Heart right ventricle (tissue), 16 donors: Measurements from ENCODE around the gene SUV39H1. TPM values are rescaled to one million over a fixed set of nuclear protein-coding genes. Genes with fewer than 3 reads are reported as not detected.

Experiments used
- ATAC-seq, 8 donors: fragments of 200-7000 bp; cut with Tn5 transposase; one replicate each; pipeline ENCODE4 v1.9.1; 2020; ENCODE audit warnings: mild to moderate bottlenecking in 8 of 8, moderate library complexity in 8 of 8, moderate number of reproducible peaks in 1 of 8
- DNase-seq, 2 donors: peaks; one replicate each; pipeline ENCODE4 v3.0.0-alpha.2; 2020
- H3K27ac ChIP-seq, 10 donors: fragments of 200-600 bp; sonication (generic) in 2 of 10; one replicate each; pipeline versions ENCODE4 v1.5.0 to v1.8.0; 2020 to 2022; ENCODE audit warnings: mild to moderate bottlenecking in 3 of 10
- H3K27me3 ChIP-seq, 7 donors: fragments of 200-600 bp; one replicate each; pipeline ENCODE4 v1.8.0; 2021 to 2022; ENCODE audit warnings: mild to moderate bottlenecking in 2 of 7
- H3K36me3 ChIP-seq, 9 donors: fragments of 200-600 bp; sonication (generic) in 1 of 9; one replicate each; pipeline versions ENCODE4 v1.5.0 to v1.8.0; 2020 to 2022; ENCODE audit warnings: mild to moderate bottlenecking in 2 of 9
- H3K4me1 ChIP-seq, 9 donors: fragments of 200-600 bp; sonication (generic) in 1 of 9; one replicate each; pipeline versions ENCODE4 v1.5.0 to v1.8.0; 2020 to 2022; ENCODE audit warnings: mild to moderate bottlenecking in 4 of 9
- H3K4me3 ChIP-seq, 10 donors: fragments of 200-600 bp; sonication (generic) in 2 of 10; one replicate each; pipeline versions ENCODE4 v1.5.0 to v1.8.0; 2020 to 2022; ENCODE audit warnings: mild to moderate bottlenecking in 7 of 10, moderate library complexity in 2 of 10
- H3K9me3 ChIP-seq, 11 donors: fragments of 200-600 bp in 10 of 11; sonication (generic) in 2 of 11; one replicate each; pipeline versions ENCODE4 v1.5.0 to v1.8.0; 2013 to 2022; ENCODE audit warnings: mild to moderate bottlenecking in 2 of 11, control low read depth in 1 of 11, moderate library complexity in 1 of 11
- CTCF ChIP-seq, 9 donors: fragments of 200-600 bp; sonication (generic) in 2 of 9; IDR thresholded peaks; one replicate each; pipeline versions ENCODE4 v1.5.0 to v1.8.0; 2021 to 2022; ENCODE audit warnings: antibody characterized with exemption in 9 of 9, mild to moderate bottlenecking in 5 of 9, moderate library complexity in 1 of 9
- WGBS, 2 donors: extraction: QIAGEN DNeasy Blood & Tissue Kit; methylation state at CpG; one replicate each; pipeline ENCODE4 v1.1.7; 2013; ENCODE audit warnings: inconsistent platforms in 1 of 2; 5-methylcytosine and 5-hydroxymethylcytosine counted together
- intact Hi-C, 10 donors: fragments of 100-400 bp; cut with DNase I; formaldehyde crosslinking; loops; one replicate each; pipeline versions ENCODE4 v1.11.1 to v1.14.2; 2022
- polyA plus RNA-seq, 2 donors: library from polyadenylated mRNA; stranded (reverse); fragments of 200-250 nt; gene quantifications; one replicate each; pipeline ENCODE4 v1.2.3, GENCODE V29; 2013
- total RNA-seq, 10 donors: library from RNA; stranded (reverse); fragmentation: NEBNext Ultra II Directional in 3 of 10; extraction: Animal tissue kit (Norgen Biotek cat#: 25700) in 3 of 10; gene quantifications; one replicate each; pipeline versions ENCODE4 v1.2.1 to v1.2.4, GENCODE V29; 2021 to 2023
- donor health status: Arrhythmogenic right ventricular cardiomyopathy.
- donor health status: ischemic (EF 13 %, LVEDD 7.1; RV severe dilation, severe dysfunction).
- donor health status: healthy with polysubstance abuse.
- donor health status: DM: no; HTN: yes; CAD: no.
- donor health status: DM: no; HTN: no; CAD: no.
- donor health status: ischemic (EF 25% LVEDD 6.9; RV normal size, moderate dysfunction).
- donor health status: ischemic (EF 25% LVEDD 5.7; RV mildly dilated, moderate dysfunction).
- donor health status: healthy.
- donor health status: DM: yes; HTN: yes; CAD: no.
- donor health status: Ischemic cardiomyopathy.
- donor health status: ischemic (EF 35%, LVEDD 5.7; RV mildly dilated, moderate dysfunction).
- donor health status: nonischemic (EF 11% LVEDD 7.7; RV severe dilation, severe dysfunction).
- donor health status: DM: yes; HTN: yes; CAD: no.
- donor health status: PGD.
- donor health status: ischemic (EF 29% LVEDD 5.4; RV normal size, mild dysfunction).
- donor health status: nonischemic (EF 23%, LVEDD 6.1; RV moderate dilation, normal function).

SUV39H1 gene
- total and polyA plus RNA-seq, 12 donors, result 1.4 to 5.6 (median 3.1) TPM

- 74 to 80% methylated on average over 7 of the region's 7 CpGs for WGBS, 2 donors
- Histone ChIP-seq H3K27me3 (peaks cover 0 to 23% (median 0%) of the 10 kb centered on the region in 7 donors), H3K4me3 (no peak overlapping the region), H3K9me3 (no peaks in the 10 kb centered on the region), H3K4me1 (no peaks in the 10 kb centered on the region), H3K27ac (no peak overlapping the region), H3K36me3 (no peaks in the 10 kb centered on the region)
- no peak for TF ChIP-seq CTCF (IDR thresholded peaks at IDR 0.05)
- ATAC-seq (no peak), DNase-seq (no peak)
- intact Hi-C loops, result no loop called here
Observed at GRCh38 chrX:48752498-48752897, 56.0 kb downstream of the SUV39H1 start.

- Histone ChIP-seq H3K4me1 (no peaks in the 10 kb centered on the region), H3K27me3 (peaks cover 0 to 17% (median 0%) of the 10 kb centered on the region in 7 donors), H3K36me3 (no peaks in the 10 kb centered on the region), H3K9me3 (no peaks in the 10 kb centered on the region), H3K4me3 (no peak overlapping the region), H3K27ac (no peak overlapping the region)
- no peak for TF ChIP-seq CTCF (IDR thresholded peaks at IDR 0.05)
- no peak for ATAC-seq
- WGBS, 2 donors, result 63 to 67% methylated on average over 8 of the region's 8 CpGs
- DNase-seq, result no peak
- intact Hi-C loops, result no loop called here
Observed at GRCh38 chrX:48753708-48754228, 57.2 kb downstream of the SUV39H1 start.

GRCh38 chrX:48754238-48754637 is 57.7 kb downstream of the SUV39H1 start:
- intact Hi-C loops, result no loop called here
- 60 to 63% methylated on average over 8 of the region's 8 CpGs for WGBS, 2 donors
- Histone ChIP-seq H3K4me1 (no peaks in the 10 kb centered on the region), H3K27ac (no peak overlapping the region), H3K4me3 (no peak overlapping the region), H3K9me3 (no peaks in the 10 kb centered on the region), H3K27me3 (peaks cover 0 to 17% (median 0%) of the 10 kb centered on the region in 7 donors), H3K36me3 (no peaks in the 10 kb centered on the region)
- no peak for TF ChIP-seq CTCF (IDR thresholded peaks at IDR 0.05)
- no peak for DNase-seq
- no peak for ATAC-seq

Other genes starting within 250 kb of the SUV39H1 start
- 1 to 10 TPM in 7 of 10 donors, under 1 TPM in 3; 0.64 to 5.3 (median 1.7) TPM for gene SLC38A5, start 226.5 kb upstream of the SUV39H1 start, total RNA-seq
- 10 to 100 TPM in 1 of 2 donors, 1 to 10 TPM in 1; 2.6 to 15.4 TPM for gene SLC38A5, start 226.5 kb upstream of the SUV39H1 start, polyA plus RNA-seq
- gene FTSJ1, start 220.5 kb upstream of the SUV39H1 start, total RNA-seq, result 10 to 100 TPM; 11.6 to 22.8 (median 12.9) TPM
- gene FTSJ1, start 220.5 kb upstream of the SUV39H1 start, polyA plus RNA-seq, result 10 to 100 TPM; 25.2 to 46.1 TPM
- 10 to 100 TPM in 9 of 10 donors, 1 to 10 TPM in 1; 9.9 to 16.1 (median 13.0) TPM for gene PORCN, start 187.7 kb upstream of the SUV39H1 start, total RNA-seq
- gene PORCN, start 187.7 kb upstream of the SUV39H1 start, polyA plus RNA-seq, result 10 to 100 TPM; 12.7 to 26.7 TPM
- 10 to 100 TPM; 35.1 to 76.0 (median 54.2) TPM for gene EBP, start 174.9 kb upstream of the SUV39H1 start, total RNA-seq
- 100 to 1,000 TPM in 1 of 2 donors, 10 to 100 TPM in 1; 96.9 to 128 TPM for gene EBP, start 174.9 kb upstream of the SUV39H1 start, polyA plus RNA-seq
- gene TBC1D25, start 157.0 kb upstream of the SUV39H1 start, total RNA-seq, result 10 to 100 TPM; 14.7 to 22.6 (median 18.7) TPM
- gene TBC1D25, start 157.0 kb upstream of the SUV39H1 start, polyA plus RNA-seq, result 10 to 100 TPM in 1 of 2 donors, 1 to 10 TPM in 1; 6.1 to 11.1 TPM
- gene RBM3, start 122.2 kb upstream of the SUV39H1 start, total RNA-seq, result 100 to 1,000 TPM in 8 of 10 donors, 10 to 100 TPM in 2; 60.0 to 204 (median 111) TPM
- 100 to 1,000 TPM in 1 of 2 donors, 10 to 100 TPM in 1; 99.6 to 127 TPM for gene RBM3, start 122.2 kb upstream of the SUV39H1 start, polyA plus RNA-seq
- 100 to 1,000 TPM; 121 to 176 (median 157) TPM for gene WDR13, start 99.2 kb upstream of the SUV39H1 start, total RNA-seq
- 100 to 1,000 TPM; 292 to 352 TPM for gene WDR13, start 99.2 kb upstream of the SUV39H1 start, polyA plus RNA-seq
- gene WAS, start 12.9 kb upstream of the SUV39H1 start, total RNA-seq, result 10 to 100 TPM in 1 of 10 donors, 1 to 10 TPM in 8, under 1 TPM in 1; 0.86 to 14.3 (median 1.7) TPM
- gene WAS, start 12.9 kb upstream of the SUV39H1 start, polyA plus RNA-seq, result 1 to 10 TPM; 1.9 TPM
- not detected for gene GLOD5, start 65.0 kb downstream of the SUV39H1 start, total RNA-seq
- gene GLOD5, start 65.0 kb downstream of the SUV39H1 start, polyA plus RNA-seq, result not detected
- under 1 TPM in 2 of 10 donors, not detected in 8; 0.23 to 0.25 TPM for gene GATA1, start 89.9 kb downstream of the SUV39H1 start, total RNA-seq
- gene GATA1, start 89.9 kb downstream of the SUV39H1 start, polyA plus RNA-seq, result under 1 TPM in 1 of 2 donors, not detected in 1; 0.07 TPM
- 10 to 100 TPM; 28.4 to 45.6 (median 32.3) TPM for gene HDAC6, start 105.3 kb downstream of the SUV39H1 start, total RNA-seq
- gene HDAC6, start 105.3 kb downstream of the SUV39H1 start, polyA plus RNA-seq, result 100 to 1,000 TPM in 1 of 2 donors, 10 to 100 TPM in 1; 31.7 to 102 TPM
- not detected for gene ERAS, start 129.8 kb downstream of the SUV39H1 start, total RNA-seq
- gene ERAS, start 129.8 kb downstream of the SUV39H1 start, polyA plus RNA-seq, result under 1 TPM in 1 of 2 donors, not detected in 1; 0.04 TPM
- under 1 TPM in 5 of 10 donors, not detected in 5; 0.36 to 0.78 (median 0.39) TPM for gene PCSK1N, start 138.9 kb downstream of the SUV39H1 start, total RNA-seq
- under 1 TPM in 1 of 2 donors, not detected in 1; 0.03 TPM for gene PCSK1N, start 138.9 kb downstream of the SUV39H1 start, polyA plus RNA-seq
- 10 to 100 TPM; 58.3 to 73.4 (median 64.7) TPM for gene TIMM17B, start 201.0 kb downstream of the SUV39H1 start, total RNA-seq
- gene TIMM17B, start 201.0 kb downstream of the SUV39H1 start, polyA plus RNA-seq, result 100 to 1,000 TPM in 1 of 2 donors, 10 to 100 TPM in 1; 75.1 to 100 TPM
- 10 to 100 TPM; 41.2 to 75.5 (median 52.8) TPM for gene PQBP1, start 201.2 kb downstream of the SUV39H1 start, total RNA-seq
- gene PQBP1, start 201.2 kb downstream of the SUV39H1 start, polyA plus RNA-seq, result 100 to 1,000 TPM in 1 of 2 donors, 10 to 100 TPM in 1; 99.8 to 127 TPM
- gene SLC35A2, start 214.9 kb downstream of the SUV39H1 start, total RNA-seq, result 10 to 100 TPM in 8 of 10 donors, 1 to 10 TPM in 2; 9.0 to 18.2 (median 12.4) TPM
- gene SLC35A2, start 214.9 kb downstream of the SUV39H1 start, polyA plus RNA-seq, result 10 to 100 TPM in 1 of 2 donors, 1 to 10 TPM in 1; 6.4 to 27.7 TPM
- gene PIM2, start 222.3 kb downstream of the SUV39H1 start, total RNA-seq, result 10 to 100 TPM in 1 of 10 donors, 1 to 10 TPM in 9; 2.0 to 14.0 (median 3.3) TPM
- 1 to 10 TPM; 1.8 to 3.9 TPM for gene PIM2, start 222.3 kb downstream of the SUV39H1 start, polyA plus RNA-seq